ENCODE measurements around the gene NCK2. TPM values are rescaled to one million over a fixed set of nuclear protein-coding genes. Genes with fewer than 3 reads are reported as not detected.

Gene NCK2
- 21.3 and 23.5 TPM in 2 replicates for total RNA-seq (2016; rRNA removed; fragmentation: Illumina TruSeq; extraction: Trizol)
- total RNA-seq (2016; cell fraction: cytosol; rRNA removed; fragmentation: Illumina TruSeq; extraction: Trizol; ENCODE audit: low read depth) = 20.1 and 23.4 TPM in 2 replicates
- total RNA-seq (2016; cell fraction: insoluble cytoplasmic fraction; rRNA removed; fragmentation: Illumina TruSeq; extraction: Trizol) = 17.9 and 25.3 TPM in 2 replicates
- total RNA-seq (2016; cell fraction: membrane; rRNA removed; fragmentation: Illumina TruSeq; extraction: Trizol) = 50.5 and 50.9 TPM in 2 replicates
- total RNA-seq (2016; cell fraction: nucleus; rRNA removed; fragmentation: Illumina TruSeq; extraction: Trizol) = 12.0 and 12.1 TPM in 2 replicates
- polyA plus RNA-seq (2011; rRNA removed) = 14.8 and 19.5 TPM in 2 replicates
- 21.4 and 24.5 TPM in 2 replicates for polyA plus RNA-seq (2011; cell fraction: cytosol; rRNA removed)
- polyA plus RNA-seq (2011; cell fraction: nucleus; rRNA removed) = 8.9 and 9.7 TPM in 2 replicates
- 20.9 and 25.1 TPM in 2 replicates for polyA plus RNA-seq (2012)
- polyA plus RNA-seq (2016; cell fraction: cytosol; fragmentation: Illumina TruSeq; extraction: Trizol; ENCODE audit: low read depth) = 30.8 and 31.3 TPM in 2 replicates
- polyA plus RNA-seq (2016; cell fraction: insoluble cytoplasmic fraction; fragmentation: Illumina TruSeq; extraction: Trizol; ENCODE audit: low read depth) = 24.5 and 29.7 TPM in 2 replicates
- polyA plus RNA-seq (2016; cell fraction: membrane; fragmentation: Illumina TruSeq; extraction: Trizol; ENCODE audit: low read depth) = 53.4 and 56.8 TPM in 2 replicates
- 18.9 and 21.5 TPM in 2 replicates for polyA plus RNA-seq (2016; cell fraction: nucleus; fragmentation: Illumina TruSeq; extraction: Trizol; ENCODE audit: insufficient read depth, low read depth)
- polyA minus RNA-seq (2011; rRNA and poly(A)+ RNA removed; ENCODE audit: low replicate concordance) = 4.0 and 18.1 TPM in 2 replicates
- polyA minus RNA-seq (2011; cell fraction: cytosol; rRNA and poly(A)+ RNA removed) = 9.8 and 11.4 TPM in 2 replicates
- 9.0 and 11.7 TPM in 2 replicates for polyA minus RNA-seq (2011; cell fraction: nucleus; rRNA and poly(A)+ RNA removed)
- percentile 81 among the genes with signal in this experiment for Bru-seq, nascent RNA
- BruChase-seq, experiment 1, labeled RNA remaining after a 6-hour chase = percentile 67 among the genes with signal in this experiment
- BruChase-seq, experiment 2, labeled RNA remaining after a 2-hour chase = percentile 64 among the genes with signal in this experiment
- long read RNA-seq, experiment 1, partial matches to known transcripts = 8 of 11 reads
- long read RNA-seq, experiment 1, other reads (novel, unspliced or antisense) = 0 of 11 reads
- long read RNA-seq, experiment 2, transcript NCK2-201 (5 exons, 2,683 nt) = major isoform, 53 of 109 reads
- long read RNA-seq, experiment 2, transcript NCK2-205 (4 exons, 1,795 nt) = minor isoform, 8 of 109 reads
- long read RNA-seq, experiment 2, partial matches to known transcripts = 44 of 109 reads
- long read RNA-seq, experiment 2, other reads (novel, unspliced or antisense) = 4 of 109 reads

GRCh38 chr2:105744909-105745853, at the start of gene NCK2:
Gene NCK2, plus strand, starts transcription at chr2:105744912. Its CDS starts 110,152 bp downstream, at chr2:105855064.
- WGBS (ENCODE audit: low lambda C conversion rate) = 0% methylated on average over 33 of the region's 119 CpGs
- Histone ChIP-seq H4K20me1 (ENCODE audit: insufficient read depth, low read length) (no peaks in the 10 kb centered on the region; the same call in 1 of the 2 replicates), H3K4me1 (ENCODE audit: insufficient read depth, low read length) (peaks cover 38% of the 10 kb centered on the region), H3K79me2 (ENCODE audit: insufficient read depth, low read length) (peaks cover 39% of the 10 kb centered on the region), H3K27ac (ENCODE audit: extremely low read length, insufficient read depth, low read length) (peak within 1 kb of the TSS; percentile 9), H3K36me3 (replicated peaks in 1 of 2; ENCODE audit: control insufficient read depth in 1 of 2, insufficient read depth in 2 of 2, low read length in 2 of 2) (no peaks in the 10 kb centered on the region; a peak in 1 of 5 replicates), H3K27me3 (ENCODE audit: control insufficient read depth in 1 of 2, insufficient read depth in 2 of 2, low read length in 2 of 2) (peaks cover 0 to 14% of the 10 kb centered on the region in 2 experiments; a peak in 3 of 5 replicates), H3K4me2 (ENCODE audit: low read depth, low read length) (peak within 1 kb of the TSS; percentile 96), H3K9ac (ENCODE audit: insufficient read depth, low read depth, low read length) (peak within 1 kb of the TSS; percentile 58), H3K9me3 (ENCODE audit: low read length) (no peaks in the 10 kb centered on the region), H2AFZ (ENCODE audit: low read length) (peak within 1 kb of the TSS; percentile 43), H3K4me3 (replicated peaks in 1 of 3; ENCODE audit: insufficient read depth in 1 of 3, low read depth in 2 of 3, low read length in 3 of 3) (peak within 1 kb of the TSS; percentile 69 to 83 (median 72))
- intact Hi-C loops (cut with micrococcal nuclease; ENCODE audit: unreplicated experiment) = loop anchor here (5.0 kb wide), 3 partner anchors 77 to 172 kb away; no protein-coding TSS in a partner anchor
- CTCF ChIA-PET (ENCODE audit: low intra/inter-chr PET ratio, low total read pairs) = no interaction called here
- in situ Hi-C loops (cut with HindIII; ENCODE audit: extremely low pct_ligation_motif_present, low pct_unique_long_range_greater_than_20kb) = no loop called here
- FAIRE-seq (no peak), DNase-seq (ENCODE audit: low spot score) (no peak), ATAC-seq (peak; percentile 75)
- POLR2A ChIA-PET = no interaction called here
- BruUV-seq (replicated peaks) = no TSS peak
- TF ChIP-seq POLR2A (IDR thresholded peaks at IDR 0.05; ENCODE audit: insufficient read depth in 1 of 2, low read depth in 2 of 2, low read length in 2 of 2) (0 out of 4 replicates have a peak, but pooled peaks of 1 of the 2 experiments have one; percentile 14), ZNF446 (CRISPR knock-in tag; IDR thresholded peaks at IDR 0.05) (peak; percentile 62; the same call in 1 of the 2 replicates), MEIS2 (CRISPR knock-in tag; IDR thresholded peaks at IDR 0.05) (peak; percentile 40; the same call in 1 of the 2 replicates), ZNF468 (CRISPR knock-in tag; IDR thresholded peaks at IDR 0.05) (no peak), IKZF1 (IDR thresholded peaks at IDR 0.05) (no peak), ZNF737 (CRISPR knock-in tag; IDR thresholded peaks at IDR 0.05; ENCODE audit: borderline replicate concordance) (no peak), ZNF24 (IDR thresholded peaks at IDR 0.05) (no peak), KLF6 (CRISPR knock-in tag; IDR thresholded peaks at IDR 0.05) (no peak), ZNF136 (CRISPR knock-in tag; IDR thresholded peaks at IDR 0.05; ENCODE audit: low read depth) (no peak), ZIK1 (CRISPR knock-in tag; IDR thresholded peaks at IDR 0.05; ENCODE audit: borderline replicate concordance, low read depth) (peak; percentile 38; the same call in 1 of the 2 replicates), HNRNPUL1 (IDR thresholded peaks at IDR 0.05; ENCODE audit: low read depth, low read length) (no peak), HNRNPLL (IDR thresholded peaks at IDR 0.05; ENCODE audit: low read depth, low read length, poor library complexity, severe bottlenecking) (peak; percentile 75), ZSCAN20 (CRISPR knock-in tag; IDR thresholded peaks at IDR 0.05; ENCODE audit: borderline replicate concordance) (peak; percentile 48; the same call in 1 of the 2 replicates), REL (CRISPR knock-in tag; conservative IDR thresholded peaks at IDR 0.05) (no peak), TEAD3 (CRISPR knock-in tag; optimal IDR thresholded peaks at IDR 0.05; ENCODE audit: borderline replicate concordance) (no peak), JUN (CRISPR knock-in tag; IDR thresholded peaks at IDR 0.05) (no peak)
- TF ChIP-seq, protein P1, sequence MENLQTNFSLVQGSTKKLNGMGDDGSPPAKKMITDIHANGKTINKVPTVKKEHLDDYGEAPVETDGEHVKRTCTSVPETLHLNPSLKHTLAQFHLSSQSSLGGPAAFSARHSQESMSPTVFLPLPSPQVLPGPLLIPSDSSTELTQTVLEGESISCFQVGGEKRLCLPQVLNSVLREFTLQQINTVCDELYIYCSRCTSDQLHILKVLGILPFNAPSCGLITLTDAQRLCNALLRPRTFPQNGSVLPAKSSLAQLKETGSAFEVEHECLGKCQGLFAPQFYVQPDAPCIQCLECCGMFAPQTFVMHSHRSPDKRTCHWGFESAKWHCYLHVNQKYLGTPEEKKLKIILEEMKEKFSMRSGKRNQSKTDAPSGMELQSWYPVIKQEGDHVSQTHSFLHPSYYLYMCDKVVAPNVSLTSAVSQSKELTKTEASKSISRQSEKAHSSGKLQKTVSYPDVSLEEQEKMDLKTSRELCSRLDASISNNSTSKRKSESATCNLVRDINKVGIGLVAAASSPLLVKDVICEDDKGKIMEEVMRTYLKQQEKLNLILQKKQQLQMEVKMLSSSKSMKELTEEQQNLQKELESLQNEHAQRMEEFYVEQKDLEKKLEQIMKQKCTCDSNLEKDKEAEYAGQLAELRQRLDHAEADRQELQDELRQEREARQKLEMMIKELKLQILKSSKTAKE (CRISPR knock-in tag; IDR thresholded peaks at IDR 0.05; ENCODE audit: borderline replicate concordance) = no peak

All from HepG2 (cell line).